ENCODE data around the gene DNAJC6.

GRCh38 chr1:65412256-65412983, 103.1 kb downstream of the DNAJC6 start:
- TF ChIP-seq POLR2AphosphoS5 (IDR thresholded peaks at IDR 0.05) = no peak
- no peak for TF ChIP-seq POLR2A (IDR thresholded peaks at IDR 0.05)

Data from spleen (tissue), 3 donors.